NCI-H1417 treated with DMSO at 0.1 percent for 48 hours (cell line): ENCODE data around the gene ARSG.

Source experiments
- DNase-seq: peaks from one replicate; lab custom pipeline; 2025; lab: John Stamatoyannopoulos, UW

The ARSG gene

GRCh38 chr17:68431045-68431608, 139.8 kb downstream of the ARSG start:
- no peak for DNase-seq

GRCh38 chr17:68431661-68432071, 140.4 kb downstream of the ARSG start:
- DNase-seq, result no peak

- no peak for DNase-seq
Observed at GRCh38 chr17:68432086-68432864, 141.0 kb downstream of the ARSG start.

- no peak for DNase-seq
Observed at GRCh38 chr17:68433211-68433610, 141.9 kb downstream of the ARSG start.

GRCh38 chr17:68433911-68434508, 142.7 kb downstream of the ARSG start:
- DNase-seq, result no peak

- no peak for DNase-seq
Observed at GRCh38 chr17:68435361-68435760, 144.1 kb downstream of the ARSG start.

- peak; percentile 2 for DNase-seq
Observed at GRCh38 chr17:68435876-68436842, 144.9 kb downstream of the ARSG start.

GRCh38 chr17:68437979-68438822, 146.9 kb downstream of the ARSG start:
- DNase-seq, result no peak

GRCh38 chr17:68439656-68440290, 148.5 kb downstream of the ARSG start:
- no peak for DNase-seq

- no peak for DNase-seq
Observed at GRCh38 chr17:68440526-68440925, 149.2 kb downstream of the ARSG start.

- DNase-seq, result no peak
Observed at GRCh38 chr17:68441070-68441770, 149.9 kb downstream of the ARSG start.

GRCh38 chr17:68443972-68444464, 152.7 kb downstream of the ARSG start:
- no peak for DNase-seq

GRCh38 chr17:68445671-68446070, 154.4 kb downstream of the ARSG start:
- no peak for DNase-seq

GRCh38 chr17:68446626-68447041, 155.3 kb downstream of the ARSG start:
- no peak for DNase-seq

GRCh38 chr17:68449021-68449739, 157.9 kb downstream of the ARSG start:
- DNase-seq, result no peak

GRCh38 chr17:68450391-68450790, 159.1 kb downstream of the ARSG start:
- no peak for DNase-seq

- DNase-seq, result no peak
Observed at GRCh38 chr17:68450801-68451200, 159.5 kb downstream of the ARSG start.

GRCh38 chr17:68451670-68452354, 160.5 kb downstream of the ARSG start:
- no peak for DNase-seq
